OCI-LY1 (cell line): ENCODE measurements around the gene SQOR.

ENCODE experiments used
- CTCF ChIP-seq: fragments of 200-600 bp; sonication (generic), shearing (Covaris generic); IDR thresholded peaks from 2 replicates; pipeline ENCODE4 v1.5.1; 2017; ENCODE audit warnings: mild to moderate bottlenecking, antibody characterized with exemption, low read length, moderate library complexity, mixed read lengths
- EZH2 ChIP-seq: fragments of 200-600 bp; sonication (generic), shearing (Covaris generic); IDR thresholded peaks from 2 replicates; pipeline ENCODE4 v1.8.0; 2017; ENCODE audit warnings: borderline replicate concordance, mixed run types, mild to moderate bottlenecking, antibody characterized with exemption, low read length, moderate library complexity, mixed read lengths

DNA sequence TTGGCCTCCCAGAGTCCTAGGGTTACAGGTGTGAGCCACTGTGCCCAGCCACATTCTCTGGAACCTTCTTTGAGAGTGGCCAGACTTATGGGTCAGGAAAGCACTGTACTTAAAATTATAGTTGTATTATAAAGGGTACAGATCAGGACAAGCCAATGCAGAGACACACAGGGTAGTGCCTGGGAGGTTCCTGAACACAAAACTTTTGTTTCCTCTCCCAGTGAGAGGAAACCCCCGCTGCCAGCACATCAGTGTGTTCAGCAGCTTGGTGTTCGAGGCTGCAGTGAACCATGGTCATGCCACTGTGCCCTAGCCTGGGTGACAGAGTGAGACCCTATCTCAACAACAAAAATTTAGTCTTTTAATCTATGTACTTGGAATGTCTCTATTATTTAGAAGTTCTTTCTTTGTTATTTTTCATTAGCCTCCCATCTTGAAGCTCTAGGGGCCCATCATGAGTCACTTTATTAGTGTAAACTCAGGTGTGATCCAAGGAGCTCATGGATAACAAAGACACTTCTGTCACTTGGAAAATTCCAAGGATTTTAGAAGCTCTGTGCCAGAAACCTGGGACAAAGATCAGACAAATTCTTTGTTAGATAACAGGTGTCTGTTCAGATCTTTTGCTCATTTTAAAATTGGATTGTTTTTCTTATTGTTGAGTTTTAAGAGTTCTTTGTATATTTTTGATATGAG is 39.8 kb upstream of the SQOR start:
- no peak for TF ChIP-seq CTCF
- no peak for TF ChIP-seq EZH2
